Ovary (tissue), 3 donors: ENCODE measurements around the gene RSBN1L.

Source experiments
- EP300 ChIP-seq: sonication (generic); formaldehyde crosslinking; IDR thresholded peaks from one replicate; pipeline ENCODE4 v1.6.1; 2017; ENCODE audit warnings: antibody characterized with exemption
- POLR2A ChIP-seq: fragments of 450-650 bp; IDR thresholded peaks from one replicate; pipeline ENCODE4 v1.6.1; 2017; ENCODE audit warnings: antibody characterized with exemption, mild to moderate bottlenecking, moderate library complexity
- TF ChIP-seq, protein P1 (sequence below), 3 donors: fragments of 450-650 bp in 2 of 3; fragments of 200-600 bp in 1 of 3; IDR thresholded peaks; one replicate each; pipeline versions ENCODE4 v1.5.1 to v1.8.0; 2016 to 2022; ENCODE audit warnings: antibody characterized with exemption in 3 of 3, mild to moderate bottlenecking in 1 of 3
- donor health status: DM: no; HTN: no; CAD: no.

GRCh38 chr7:77757589-77757988, 61.3 kb downstream of the RSBN1L start:
- TF ChIP-seq, protein P1, sequence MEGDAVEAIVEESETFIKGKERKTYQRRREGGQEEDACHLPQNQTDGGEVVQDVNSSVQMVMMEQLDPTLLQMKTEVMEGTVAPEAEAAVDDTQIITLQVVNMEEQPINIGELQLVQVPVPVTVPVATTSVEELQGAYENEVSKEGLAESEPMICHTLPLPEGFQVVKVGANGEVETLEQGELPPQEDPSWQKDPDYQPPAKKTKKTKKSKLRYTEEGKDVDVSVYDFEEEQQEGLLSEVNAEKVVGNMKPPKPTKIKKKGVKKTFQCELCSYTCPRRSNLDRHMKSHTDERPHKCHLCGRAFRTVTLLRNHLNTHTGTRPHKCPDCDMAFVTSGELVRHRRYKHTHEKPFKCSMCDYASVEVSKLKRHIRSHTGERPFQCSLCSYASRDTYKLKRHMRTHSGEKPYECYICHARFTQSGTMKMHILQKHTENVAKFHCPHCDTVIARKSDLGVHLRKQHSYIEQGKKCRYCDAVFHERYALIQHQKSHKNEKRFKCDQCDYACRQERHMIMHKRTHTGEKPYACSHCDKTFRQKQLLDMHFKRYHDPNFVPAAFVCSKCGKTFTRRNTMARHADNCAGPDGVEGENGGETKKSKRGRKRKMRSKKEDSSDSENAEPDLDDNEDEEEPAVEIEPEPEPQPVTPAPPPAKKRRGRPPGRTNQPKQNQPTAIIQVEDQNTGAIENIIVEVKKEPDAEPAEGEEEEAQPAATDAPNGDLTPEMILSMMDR (IDR thresholded peaks at IDR 0.05) = no peak
- no peak for TF ChIP-seq EP300
- no peak for TF ChIP-seq POLR2A
